Pulmonary artery endothelial cell (primary cell): ENCODE data around the gene SLX9. TPM values are rescaled to one million over a fixed set of nuclear protein-coding genes. Genes with fewer than 3 reads are reported as not detected.

Experiments used
- DNase-seq: peaks from one replicate; pipeline ENCODE4 v3.0.0-alpha.2; 2011; ENCODE audit warnings: low read depth, low spot score
- total RNA-seq: library from RNA; depleted of rRNA; stranded (reverse); fragments of >200 nt; gene quantifications from 2 replicates; pipeline ENCODE4 v1.2.3, GENCODE V29; 2014

SLX9 gene
- total RNA-seq, 1 donor from 2014 or later = 33.6 TPM

- no peak for DNase-seq
These were observed 6.6 kb downstream of the SLX9 start for GRCh38 chr21:44946254-44947041.

GRCh38 chr21:44947111-44947929 lies 7.5 kb downstream of the SLX9 start:
- DNase-seq = no peak

GRCh38 chr21:44947930-44948331 lies 8.1 kb downstream of the SLX9 start:
- DNase-seq = no peak

DNA sequence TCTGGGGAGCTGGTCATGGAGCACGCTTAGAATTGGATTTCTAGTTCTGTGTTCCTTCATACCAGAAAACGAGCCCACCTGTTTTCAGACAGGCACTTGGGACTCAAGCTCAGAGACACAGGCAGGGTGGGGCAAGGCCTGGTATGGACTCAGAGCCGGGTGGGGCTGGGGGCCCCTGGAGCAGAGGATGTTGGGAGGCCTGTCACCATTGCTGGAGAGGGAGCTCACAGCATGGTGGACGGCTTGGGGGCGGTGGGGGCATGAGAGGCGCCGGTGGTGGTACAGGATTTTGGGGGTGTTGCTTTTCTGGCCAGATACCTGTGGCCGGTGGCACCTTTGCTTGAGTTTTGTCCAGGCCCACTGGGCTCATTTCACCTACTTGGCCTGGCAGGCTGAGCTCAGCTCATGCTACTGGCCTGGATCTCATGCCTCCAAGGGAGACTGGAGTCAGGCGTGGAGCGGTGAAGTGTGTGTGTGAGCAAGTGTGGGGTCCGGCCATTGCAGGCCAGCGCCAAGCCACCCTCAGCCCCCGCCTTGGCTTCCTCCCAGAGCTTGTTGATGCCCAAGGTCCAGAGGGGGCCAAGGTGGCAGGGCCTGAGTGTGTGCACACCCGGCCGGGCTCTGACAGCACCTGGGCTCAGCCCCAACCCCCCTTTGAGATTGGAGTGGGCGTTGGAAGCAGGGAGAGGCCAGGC lies 8.7 kb downstream of the SLX9 start:
- DNase-seq = no peak

- no peak for DNase-seq
These were observed 9.4 kb downstream of the SLX9 start for GRCh38 chr21:44949161-44949778.

- peak; percentile 17 for DNase-seq
These were observed 10.0 kb downstream of the SLX9 start for GRCh38 chr21:44949779-44950198.

- no peak for DNase-seq
These were observed 10.5 kb downstream of the SLX9 start for GRCh38 chr21:44950351-44950750.

DNA sequence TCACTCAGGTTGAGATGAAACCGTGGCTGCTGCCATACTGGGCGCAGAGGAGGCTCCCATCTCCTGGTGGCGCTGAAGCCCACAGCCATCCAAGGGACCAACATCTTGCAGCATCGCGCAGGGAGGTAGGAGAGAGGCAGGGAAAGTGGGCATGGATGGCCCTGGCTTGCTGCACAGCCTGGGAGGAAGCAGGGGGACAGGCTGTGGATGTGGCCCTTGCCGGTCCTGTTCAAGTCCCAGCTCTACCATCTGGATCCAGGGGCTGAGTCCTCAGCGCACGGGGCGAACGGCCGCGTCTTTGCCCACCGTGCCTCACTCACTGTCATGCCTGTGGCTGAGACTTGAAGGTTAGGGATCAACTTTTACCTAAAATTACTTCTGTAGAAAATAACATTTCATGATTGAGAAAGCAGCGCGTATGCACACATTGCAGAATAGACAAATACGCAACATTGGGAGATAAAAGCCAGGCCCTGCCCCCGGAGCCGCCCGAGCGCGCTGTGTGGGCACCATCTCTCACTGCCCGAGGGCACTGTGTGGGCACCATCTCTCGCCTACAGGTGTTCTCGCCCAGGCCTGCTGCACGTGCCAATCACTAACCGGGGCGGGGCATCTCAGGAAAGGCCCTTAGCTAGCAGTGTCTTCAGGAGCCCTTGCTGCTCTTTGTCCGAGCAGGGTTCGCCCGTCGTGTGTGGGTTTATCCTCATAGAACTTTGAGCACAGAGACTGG lies 11.5 kb downstream of the SLX9 start:
- DNase-seq = no peak

GRCh38 chr21:44952116-44952928 lies 12.5 kb downstream of the SLX9 start:
- DNase-seq = no peak

DNA sequence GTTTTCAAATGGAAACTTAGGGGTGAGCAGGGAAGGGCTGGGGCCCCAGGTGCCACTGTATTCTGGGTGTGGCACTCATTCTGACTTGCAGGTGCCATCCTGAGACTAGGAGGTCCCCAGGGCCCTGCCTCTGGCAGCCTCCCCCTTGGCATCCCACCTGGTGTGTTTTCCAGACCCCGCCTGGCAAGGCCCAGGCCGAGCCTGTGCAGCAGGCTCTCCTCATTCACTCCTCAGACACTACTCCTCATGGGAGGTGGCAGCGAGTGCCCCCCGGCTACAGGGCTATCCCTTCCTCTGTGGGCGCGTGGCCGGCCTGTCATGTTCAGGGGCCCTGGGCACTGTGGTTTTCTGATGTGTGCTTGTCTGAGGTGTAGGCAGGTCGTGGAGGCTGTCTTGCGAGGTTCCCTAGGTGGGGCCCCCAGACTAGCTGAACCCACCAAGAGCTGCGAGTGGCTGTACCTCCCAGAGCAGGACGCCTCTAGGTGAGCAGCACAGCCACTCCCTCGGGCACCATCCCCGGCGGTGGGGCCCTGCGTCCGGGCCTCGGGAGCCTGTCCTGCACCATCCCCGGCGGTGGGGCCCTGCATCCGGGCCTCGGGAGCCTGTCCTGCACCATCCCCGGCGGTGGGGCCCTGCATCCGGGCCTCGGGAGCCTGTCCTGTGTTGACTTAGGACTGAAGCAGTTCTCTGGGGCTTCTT lies 13.2 kb downstream of the SLX9 start:
- no peak for DNase-seq

GRCh38 chr21:44953628-44954021 lies 13.8 kb downstream of the SLX9 start:
- DNase-seq = no peak

GRCh38 chr21:44954281-44954771 lies 14.5 kb downstream of the SLX9 start:
- no peak for DNase-seq

GRCh38 chr21:44955141-44955797 lies 15.4 kb downstream of the SLX9 start:
- DNase-seq = no peak

DNA sequence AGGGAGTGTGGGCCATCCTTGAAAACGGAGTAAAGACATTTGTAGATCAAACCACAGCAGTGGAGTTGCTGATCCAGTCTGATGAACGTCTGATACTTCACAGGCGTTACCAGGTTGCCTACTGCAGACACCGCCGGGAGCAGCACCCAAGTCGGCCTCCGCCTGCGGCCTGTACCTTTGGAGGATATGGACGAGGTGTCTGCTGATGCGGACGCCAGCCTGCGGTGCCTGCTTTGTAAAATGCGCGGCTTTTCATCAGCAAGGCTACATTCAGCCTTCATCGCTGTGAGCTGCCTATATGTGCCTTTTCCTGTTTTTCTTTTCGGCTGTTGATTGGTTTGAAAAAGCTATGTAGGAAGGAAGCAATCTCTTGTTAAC lies 16.0 kb downstream of the SLX9 start:
- DNase-seq = no peak

- DNase-seq = no peak
These were observed 16.7 kb downstream of the SLX9 start for GRCh38 chr21:44956356-44957046.

DNA sequence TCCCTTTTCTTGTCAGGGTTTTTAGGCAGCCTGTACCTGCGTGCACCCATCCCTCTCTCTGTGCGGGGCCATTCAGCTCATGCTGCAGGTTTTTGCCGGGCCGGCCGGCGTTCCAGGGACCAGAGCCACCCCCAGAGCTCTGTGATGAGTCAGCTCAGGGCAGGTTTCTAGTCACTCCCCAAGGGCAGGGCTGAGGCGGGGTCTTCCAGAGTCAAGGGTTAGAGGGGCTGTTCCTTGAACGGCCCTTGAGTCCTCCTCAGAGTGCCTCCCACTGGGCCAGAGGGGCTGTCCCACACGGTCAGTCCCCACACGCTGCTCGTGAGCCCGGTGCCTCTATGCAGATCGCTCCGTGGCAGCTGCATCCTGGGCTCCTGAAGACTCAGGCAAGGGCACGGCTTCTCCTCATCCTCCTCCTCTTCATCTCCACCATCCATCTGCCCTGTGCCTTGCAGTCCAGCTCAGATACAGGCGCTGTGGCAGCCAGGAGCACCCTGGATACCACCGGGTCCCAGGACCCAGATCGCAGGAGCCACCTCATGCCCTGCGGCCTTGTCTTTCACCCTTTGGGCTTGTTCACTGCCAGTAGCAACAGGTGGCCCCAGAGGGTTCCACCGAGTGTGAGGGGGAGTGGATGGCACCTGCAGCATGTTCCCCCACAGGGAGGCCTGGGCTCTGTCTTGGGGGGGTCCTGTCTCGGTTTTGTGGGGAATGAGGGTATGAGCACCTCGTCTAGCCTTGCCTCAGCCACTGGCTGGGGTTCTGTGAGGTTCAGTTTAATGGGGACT lies 17.4 kb downstream of the SLX9 start:
- DNase-seq = no peak

DNA sequence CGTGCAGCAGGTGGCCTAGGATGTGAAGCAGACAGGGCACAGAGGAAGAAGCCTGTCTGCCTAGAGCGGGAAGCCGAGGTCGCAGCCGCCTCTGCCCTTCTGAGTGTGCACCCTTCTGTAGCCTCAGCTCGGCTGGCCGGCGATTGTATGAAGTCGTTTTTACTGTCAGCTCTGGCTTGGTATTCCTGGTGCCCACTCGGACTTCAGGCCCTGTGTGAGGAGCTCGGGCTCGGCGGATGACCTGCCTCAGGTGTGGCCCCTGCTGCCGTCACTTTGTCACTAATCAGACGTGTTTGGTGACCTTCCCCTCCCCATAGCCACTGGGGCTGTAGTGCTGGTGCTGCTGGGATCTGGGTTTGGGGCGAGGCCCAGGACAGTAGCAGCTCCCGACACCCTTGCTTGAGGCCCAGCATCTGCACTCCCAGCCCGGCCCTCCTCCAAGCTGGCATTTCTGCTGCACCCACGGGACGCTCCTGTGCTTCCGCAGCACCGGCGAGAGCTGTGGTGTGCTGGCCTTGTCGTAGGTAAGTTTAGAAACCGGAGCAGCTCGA lies 18.1 kb downstream of the SLX9 start:
- no peak for DNase-seq
